HG03064 (cell line): ENCODE results near the gene LRRIQ3.
"Not testable (repeated sequence)": the region's sequence is repeated elsewhere in the genome, so short reads cannot be mapped to it uniquely, and the experiment has no call there.

Source experiments
- ATAC-seq: cut with Tn5 transposase; IDR thresholded peaks from one replicate; pipeline ENCODE4 v1.9.1; 2021; ENCODE audit warnings: low read depth; ENCODE audit not compliant: unreplicated experiment

LRRIQ3 gene

DNA sequence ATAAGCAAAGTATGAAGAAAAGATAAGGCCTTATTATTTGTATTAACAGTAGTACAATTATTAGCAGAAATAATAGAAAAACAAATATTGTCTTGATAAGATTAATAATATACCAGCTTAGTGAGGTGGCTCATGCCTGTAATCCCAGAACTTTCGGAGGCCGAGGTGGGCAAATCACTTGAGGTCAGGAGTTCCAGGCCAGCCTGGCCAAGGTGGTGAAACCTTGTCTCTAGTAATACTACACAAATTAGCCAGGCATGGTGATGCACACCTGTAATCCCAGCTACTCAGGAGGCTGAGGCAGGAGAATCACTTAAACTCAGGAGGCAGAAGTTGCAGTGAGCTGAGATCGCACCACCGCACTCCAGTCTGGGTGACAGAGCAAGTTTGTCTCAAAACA is 80.6 kb downstream of the LRRIQ3 start:
- not testable (repeated sequence) for ATAC-seq

- no peak for ATAC-seq
Measured at GRCh38 chr1:74113333-74113732, 84.6 kb downstream of the LRRIQ3 start.

DNA sequence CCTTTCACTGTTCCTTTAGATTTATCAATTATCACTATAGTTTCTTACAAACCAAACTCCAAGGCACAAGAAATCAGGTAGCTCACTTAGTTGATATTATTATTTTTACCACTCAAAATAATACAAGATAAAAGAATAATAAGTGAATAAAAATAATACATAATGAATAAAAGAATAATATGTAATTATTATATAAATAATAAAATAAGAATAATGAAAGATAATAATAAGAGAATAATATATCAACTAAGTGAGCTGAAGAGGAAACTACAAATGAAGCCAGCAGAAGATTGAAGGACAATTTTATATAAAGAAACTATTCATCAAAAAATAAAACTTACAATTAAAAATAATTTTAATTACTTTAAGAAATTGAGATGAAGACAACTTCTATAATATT is 90.6 kb downstream of the LRRIQ3 start:
- no peak for ATAC-seq

GRCh38 chr1:74091371-74091770 is 106.6 kb downstream of the LRRIQ3 start:
- no peak for ATAC-seq

DNA sequence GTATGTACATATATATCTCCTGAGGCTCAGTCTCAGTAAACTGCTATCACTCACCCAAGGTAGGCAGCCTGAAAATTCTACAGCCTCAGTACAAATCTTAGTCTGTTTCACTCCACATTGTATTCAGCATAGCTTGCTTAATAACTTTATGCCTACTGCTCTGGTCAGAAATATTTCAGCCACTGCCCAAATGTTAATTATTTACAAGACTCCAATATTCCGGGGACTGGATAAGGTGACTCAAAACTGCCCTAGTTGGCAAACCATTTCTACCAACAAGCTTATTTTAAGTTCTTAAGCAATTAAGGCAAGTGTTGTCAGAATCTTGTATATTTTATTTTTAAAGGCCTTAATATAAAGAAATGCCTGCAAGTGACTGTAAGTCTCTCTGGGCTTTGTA is 114.8 kb downstream of the LRRIQ3 start:
- no peak for ATAC-seq

DNA sequence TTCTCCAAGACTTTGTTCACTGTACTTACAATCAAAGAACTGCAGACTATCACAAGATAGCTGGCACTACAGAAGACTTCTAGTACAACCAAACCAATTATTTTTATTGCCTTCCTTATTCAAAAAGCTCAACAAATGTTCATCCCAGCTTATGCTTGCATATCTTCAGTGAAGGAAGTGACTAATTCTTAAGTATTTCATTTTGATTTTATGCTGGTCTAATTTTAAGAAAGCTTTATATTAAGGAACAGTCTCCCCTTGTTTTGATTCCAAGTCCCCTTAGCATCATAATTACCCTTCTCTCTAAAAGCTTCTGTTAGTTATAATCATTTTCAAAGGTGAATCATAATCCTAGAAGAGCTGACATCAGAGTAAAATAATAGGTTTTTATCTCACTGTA is 132.9 kb downstream of the LRRIQ3 start:
- no peak for ATAC-seq

DNA sequence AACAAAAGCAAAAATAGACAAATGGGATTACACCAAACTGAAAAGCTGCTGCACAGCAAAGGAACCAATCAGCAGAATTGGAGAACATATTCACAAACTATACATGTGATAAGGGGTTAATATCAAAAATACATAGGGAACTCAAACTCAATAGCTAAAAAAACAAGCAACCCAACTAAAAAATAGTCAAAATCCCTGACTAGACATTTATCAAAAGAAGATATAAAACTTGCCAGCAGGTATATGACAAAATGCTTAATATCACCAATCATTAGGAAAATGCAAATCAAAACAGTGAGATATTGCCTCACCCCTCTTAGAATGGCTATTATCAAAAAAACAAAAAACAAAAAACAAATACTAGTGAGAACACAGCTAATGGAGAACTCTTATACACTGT is 140.3 kb downstream of the LRRIQ3 start:
- no peak for ATAC-seq

DNA sequence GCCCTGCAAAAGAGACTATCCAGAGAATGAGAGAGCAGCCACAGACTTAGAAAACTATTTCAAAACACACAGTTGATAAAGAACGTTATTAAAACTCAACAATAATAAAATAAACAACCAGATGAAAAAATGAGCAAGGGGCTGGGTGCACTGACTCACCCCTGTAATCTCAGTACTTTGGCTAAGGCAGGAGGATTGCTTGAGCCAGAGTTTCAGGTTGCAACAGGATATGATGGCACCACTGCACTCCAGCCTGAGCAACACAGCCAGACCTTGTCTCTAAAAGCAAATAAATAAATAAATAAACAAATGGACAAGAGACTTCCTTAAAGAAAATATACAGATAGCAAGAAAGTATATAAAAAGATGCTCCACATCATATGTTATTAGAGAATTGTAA is 144.6 kb downstream of the LRRIQ3 start:
- ATAC-seq, result no peak

GRCh38 chr1:74050386-74050785 is 147.6 kb downstream of the LRRIQ3 start:
- no peak for ATAC-seq

DNA sequence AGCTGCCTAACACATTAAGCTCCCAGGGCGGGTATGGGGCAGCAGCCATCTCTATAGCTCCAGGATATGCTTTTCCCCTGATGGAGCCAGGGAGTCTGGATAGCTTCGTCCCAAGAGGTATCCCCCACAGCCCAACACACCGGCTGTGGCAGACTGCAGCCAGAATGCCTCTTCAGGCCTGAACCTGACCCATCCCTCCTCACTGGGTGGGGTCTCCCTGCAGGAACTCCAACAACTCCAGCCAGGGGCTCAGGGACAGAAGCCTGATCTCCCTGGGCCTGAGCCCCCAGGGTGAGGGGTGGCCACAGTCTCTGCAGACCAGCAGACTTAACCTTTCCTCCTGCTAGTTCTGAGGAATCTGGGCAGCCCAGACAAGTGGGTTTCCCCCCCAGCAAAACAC is 159.9 kb downstream of the LRRIQ3 start:
- no peak for ATAC-seq

GRCh38 chr1:74012583-74012982 is 185.4 kb downstream of the LRRIQ3 start:
- no peak for ATAC-seq

DNA sequence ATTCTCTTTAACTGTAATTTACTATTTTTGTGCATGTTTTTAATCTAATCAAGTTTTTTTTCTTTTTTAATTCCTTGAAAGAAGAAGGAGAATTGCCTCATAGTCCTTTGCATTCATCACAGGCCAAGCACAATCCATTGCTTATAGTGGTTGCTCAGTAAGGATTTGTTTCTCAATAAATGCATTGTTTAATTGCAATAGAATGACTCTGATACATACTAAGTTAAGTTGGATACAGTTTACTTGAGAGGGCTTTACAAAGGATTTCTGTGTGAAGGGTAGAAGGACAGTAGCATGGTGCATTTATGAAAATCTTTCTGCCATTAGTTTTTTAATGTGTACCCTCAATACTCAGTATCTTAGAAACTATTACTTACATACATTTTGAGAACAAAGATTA is 186.2 kb downstream of the LRRIQ3 start:
- ATAC-seq, result no peak

DNA sequence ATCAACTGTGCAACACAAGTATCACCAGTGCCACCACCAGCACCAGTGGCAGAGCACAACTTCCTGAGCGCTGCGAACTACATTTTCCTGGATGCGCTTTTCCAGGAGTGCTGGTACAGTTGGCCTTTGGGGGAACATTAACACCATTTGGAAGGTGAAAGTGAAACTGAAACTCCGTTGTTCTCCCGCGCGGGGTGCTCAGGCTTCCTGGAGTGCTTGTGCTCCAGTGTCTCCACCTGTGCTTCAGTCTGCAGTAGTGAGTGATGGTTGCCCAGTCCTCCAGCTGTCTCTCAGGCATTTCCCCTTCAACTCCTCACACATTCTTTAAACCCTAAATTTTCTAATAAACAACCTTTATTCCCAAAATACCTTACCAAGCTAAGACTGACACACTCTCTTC is 187.8 kb downstream of the LRRIQ3 start:
- ATAC-seq, result no peak

- ATAC-seq, result no peak
Measured at GRCh38 chr1:74005533-74005932, 192.4 kb downstream of the LRRIQ3 start.

DNA sequence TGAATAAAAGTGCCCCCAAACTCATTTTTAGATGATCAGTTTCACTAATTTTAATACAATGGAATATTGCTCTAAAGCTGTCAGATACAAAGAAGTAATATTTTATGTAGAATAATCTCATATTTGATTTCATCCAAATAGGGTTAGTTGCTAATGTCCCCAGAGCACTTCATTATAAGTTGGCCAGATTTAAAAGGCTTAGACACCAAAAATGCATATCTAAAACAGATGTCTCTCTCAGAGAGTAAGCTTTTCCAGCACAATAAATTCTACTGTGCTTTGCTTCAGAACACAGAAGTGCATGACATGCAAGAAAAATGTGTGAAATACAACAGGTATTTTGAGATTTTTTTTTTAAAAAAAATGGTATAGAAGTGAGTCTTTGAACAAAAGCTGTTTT is 194.2 kb downstream of the LRRIQ3 start:
- no peak for ATAC-seq

- no peak for ATAC-seq
Measured at GRCh38 chr1:73998348-73998959, 199.5 kb downstream of the LRRIQ3 start.

- ATAC-seq, result no peak
Measured at GRCh38 chr1:73980324-73981040, 217.5 kb downstream of the LRRIQ3 start.

DNA sequence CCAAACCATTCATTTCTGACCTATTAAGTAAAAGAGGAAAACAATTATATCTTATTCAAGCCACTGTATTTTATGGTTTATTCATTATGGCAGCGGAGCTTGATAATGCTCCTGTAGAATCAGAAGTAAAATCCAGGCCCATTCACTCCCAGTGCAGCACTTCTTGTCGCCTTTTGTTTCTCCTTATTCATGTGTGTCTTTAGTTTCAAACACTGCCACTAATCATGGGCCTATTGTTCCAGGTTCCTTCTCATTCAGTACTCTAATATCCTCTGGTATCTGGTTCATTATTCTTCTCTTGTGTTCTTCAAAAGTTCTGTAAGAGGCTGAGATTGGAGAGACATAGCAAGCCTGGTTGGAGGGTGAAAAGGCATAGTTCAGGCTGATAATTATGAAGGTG is 218.3 kb downstream of the LRRIQ3 start:
- ATAC-seq, result no peak

GRCh38 chr1:73978964-73979363 is 219.0 kb downstream of the LRRIQ3 start:
- ATAC-seq, result no peak
